Activated CD4-positive, alpha-beta T cell treated with anti-CD3 and anti-CD28 coated beads for 24 hours (primary cell): ENCODE data around the gene RGS17.

Source experiments
- DNase-seq, 2 donors: peaks; one replicate each; pipeline ENCODE4 v3.0.0-alpha.2; 2020; ENCODE audit warnings: low read depth in 2 of 2

The RGS17 gene

DNA sequence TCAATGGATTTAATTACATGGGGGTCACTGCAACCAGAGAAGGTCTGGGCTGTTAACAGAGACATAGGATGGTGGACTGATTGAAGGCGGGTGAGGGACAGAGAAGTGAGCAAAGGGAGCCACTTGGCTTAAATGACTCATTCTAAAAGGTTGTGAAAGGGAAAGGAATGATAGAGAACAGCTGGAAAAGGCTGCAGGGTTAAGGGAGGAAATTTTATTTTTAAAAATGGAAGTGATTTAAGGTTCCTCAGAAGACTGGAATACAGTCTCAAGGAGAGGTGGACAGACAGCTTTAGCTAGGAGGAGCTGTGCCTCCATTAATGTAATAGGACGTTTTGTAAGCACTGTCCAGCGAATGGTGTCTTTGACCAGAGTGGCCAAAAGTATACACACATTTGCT lies 46.7 kb downstream of the RGS17 start:
- DNase-seq: no peak

DNA sequence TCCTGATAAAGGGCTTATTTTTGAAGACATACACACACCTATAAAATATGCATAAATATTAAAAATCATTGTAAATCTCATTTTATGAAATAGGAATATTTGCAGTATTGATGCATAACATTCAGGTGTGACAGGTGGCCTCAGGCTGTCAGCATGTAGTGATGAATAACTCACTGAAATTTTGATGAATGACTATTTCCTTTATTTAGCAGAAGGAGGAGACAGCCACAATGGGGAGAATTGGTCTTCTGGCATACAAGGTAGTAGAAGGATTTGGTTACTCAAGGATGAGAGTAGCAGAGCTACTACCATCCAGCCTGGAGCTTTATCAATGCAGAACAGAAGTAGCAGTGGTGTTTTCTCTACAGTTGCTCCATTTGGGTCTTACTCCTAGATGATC lies 47.2 kb downstream of the RGS17 start:
- DNase-seq: no peak

DNA sequence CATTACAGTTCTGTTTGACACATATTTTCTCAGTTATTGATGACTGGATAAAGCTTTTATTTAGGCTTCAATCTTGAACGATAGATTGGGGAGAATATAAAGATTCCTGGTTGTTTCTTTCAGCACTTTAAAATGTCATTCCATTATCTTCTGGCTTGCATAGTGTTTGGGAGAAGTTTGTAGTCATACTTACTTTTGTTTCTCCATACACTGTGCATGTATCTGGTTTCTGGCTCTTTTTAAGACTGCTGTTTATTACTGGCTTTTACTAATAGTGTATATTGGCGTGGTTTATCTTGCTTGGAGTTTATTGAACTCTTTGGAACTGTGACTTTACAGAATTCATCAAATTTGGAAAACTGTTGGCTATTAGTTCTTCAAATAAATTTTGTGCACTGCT lies 49.2 kb downstream of the RGS17 start:
- DNase-seq: no peak

DNA sequence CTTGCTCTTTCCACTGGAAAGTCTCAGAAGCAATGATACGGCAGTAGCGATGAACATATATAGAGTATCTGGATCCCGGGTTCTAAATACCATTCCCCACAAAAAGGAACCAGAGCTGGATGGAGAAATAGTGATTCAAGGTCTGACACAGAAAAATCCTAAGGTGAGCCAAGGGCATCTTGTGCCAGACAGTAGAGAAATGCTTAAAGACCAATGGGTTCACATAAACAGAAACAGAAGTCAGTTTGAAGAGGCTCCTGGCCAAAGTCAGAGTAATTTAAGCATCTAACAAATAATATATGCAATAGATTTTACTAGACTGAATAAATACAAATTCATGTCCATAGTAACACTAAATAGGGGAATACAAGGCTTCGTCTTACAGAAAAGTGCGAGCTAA lies 54.7 kb downstream of the RGS17 start:
- DNase-seq: no peak

DNA sequence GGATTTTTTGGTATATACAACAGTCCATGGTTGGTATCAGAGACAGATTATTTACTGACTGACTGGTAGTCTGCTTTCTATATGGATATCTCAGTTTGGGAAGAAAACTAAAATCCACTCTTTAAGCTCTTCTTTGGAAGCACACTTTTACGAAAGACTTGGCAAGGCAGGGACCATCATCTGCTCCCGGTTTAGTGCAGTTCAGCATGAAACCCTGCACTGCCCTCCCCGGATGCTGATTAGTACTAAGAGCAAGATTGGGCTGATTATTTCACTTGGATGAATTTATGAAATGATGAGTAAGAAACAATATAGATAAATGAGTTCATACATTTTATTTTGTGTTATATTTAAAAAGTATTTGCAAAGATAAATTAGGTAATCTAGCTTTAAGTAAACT lies 56.3 kb downstream of the RGS17 start:
- DNase-seq: no peak

DNA sequence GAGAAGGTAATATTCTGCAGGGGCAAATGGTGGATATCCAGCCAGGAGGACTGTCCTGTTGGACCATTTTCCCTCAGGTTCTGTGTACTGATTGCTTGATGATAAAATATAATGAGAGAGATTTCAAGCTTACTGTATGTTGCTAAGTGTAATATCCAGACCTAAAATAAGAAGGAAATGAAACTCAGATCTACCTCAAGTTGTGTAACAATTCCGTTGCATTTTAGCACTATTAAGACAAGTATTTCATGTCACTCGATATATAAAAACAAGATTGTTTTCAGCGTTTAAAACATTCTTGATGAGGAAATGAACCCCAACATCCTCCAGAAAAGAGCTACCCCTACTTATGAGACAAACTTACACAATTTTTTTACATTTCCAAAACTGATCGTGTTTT lies 57.2 kb downstream of the RGS17 start:
- DNase-seq: no peak

DNA sequence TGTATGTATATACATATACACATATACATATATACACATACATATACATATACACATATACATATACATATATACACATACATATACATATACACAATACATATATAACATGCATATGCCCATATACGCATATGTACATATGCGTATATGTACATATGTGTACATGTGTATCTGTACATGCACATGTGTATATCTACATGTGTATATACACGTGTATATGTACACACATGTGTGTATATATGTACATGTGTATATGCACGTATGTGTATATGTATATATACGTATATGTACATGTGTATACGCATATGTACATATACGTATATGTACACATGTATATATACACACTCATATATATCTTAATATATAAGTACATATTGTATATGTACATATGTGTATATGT lies 60.3 kb downstream of the RGS17 start:
- no peak for DNase-seq

DNA sequence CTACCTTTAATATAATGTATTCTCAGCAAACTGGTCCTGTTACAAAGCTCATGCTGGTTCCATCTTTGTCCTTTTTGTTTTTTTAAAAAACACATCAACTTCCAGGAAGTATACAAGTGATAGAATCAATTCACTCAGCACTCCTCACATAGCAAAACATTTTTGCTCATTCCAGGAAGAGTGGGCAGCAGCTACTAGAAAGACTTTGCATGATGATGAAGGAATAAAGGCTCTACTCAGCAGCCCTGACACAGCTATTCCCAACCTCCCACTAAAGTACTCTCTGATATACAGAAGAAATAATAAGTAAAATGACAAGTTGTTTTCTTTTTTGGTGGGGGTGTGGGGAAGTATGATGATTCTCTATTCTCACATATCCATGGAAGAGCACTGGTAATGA lies 61.2 kb downstream of the RGS17 start:
- DNase-seq: no peak

DNA sequence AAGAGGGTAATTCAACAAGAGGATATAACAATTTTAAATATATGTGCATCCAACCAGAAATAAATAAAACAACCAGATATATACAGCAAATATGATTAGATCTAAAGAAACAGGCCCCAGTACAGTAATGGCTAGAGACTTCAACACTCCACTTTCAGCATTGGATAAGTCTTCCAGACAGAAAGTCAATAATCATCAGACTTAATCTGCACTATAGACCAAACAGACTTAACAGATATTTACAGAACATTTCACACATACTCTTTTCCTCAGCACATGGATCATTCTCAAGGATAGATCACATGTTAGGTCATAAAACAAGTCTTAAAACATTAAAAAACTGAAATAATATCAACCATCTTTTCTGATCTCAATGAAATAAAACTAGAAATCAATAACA lies 65.9 kb downstream of the RGS17 start:
- DNase-seq: no peak

DNA sequence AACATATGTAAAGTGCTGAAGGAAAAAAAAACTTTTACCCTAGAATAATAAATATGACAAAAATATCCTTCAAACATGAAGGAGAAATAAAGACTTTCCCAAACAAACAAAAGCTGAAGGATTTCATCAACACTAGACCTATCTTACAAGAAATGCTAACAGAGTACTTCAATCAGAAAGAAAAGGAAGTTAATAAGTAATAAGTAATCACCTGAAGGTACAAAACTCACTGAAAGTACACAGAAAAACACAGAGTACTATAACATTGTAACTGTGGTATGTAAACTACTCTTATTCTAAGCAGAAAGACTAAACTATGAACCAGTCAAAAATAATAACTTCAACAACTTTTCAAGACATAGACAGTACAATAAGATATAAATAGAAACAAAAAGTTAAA lies 67.1 kb downstream of the RGS17 start:
- no peak for DNase-seq

DNA sequence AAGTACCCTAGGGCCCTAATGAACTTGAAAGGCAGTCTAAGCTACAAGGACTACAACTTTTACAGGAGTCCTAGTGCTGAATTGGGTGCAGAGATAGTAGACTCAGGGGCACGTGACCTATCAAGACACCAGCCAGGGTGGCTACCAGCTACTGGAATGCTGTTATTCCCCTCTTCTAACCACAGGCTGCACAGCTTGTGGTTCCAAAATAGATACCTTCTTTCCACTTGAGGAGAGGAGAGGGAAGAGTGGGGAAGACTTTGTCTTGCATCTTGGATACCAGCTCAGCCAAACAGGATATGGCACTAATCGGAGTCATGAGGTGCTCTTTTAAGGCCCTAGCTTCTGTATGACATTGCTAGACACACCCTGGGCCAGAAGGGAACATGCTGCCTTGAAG lies 68.6 kb downstream of the RGS17 start:
- no peak for DNase-seq

DNA sequence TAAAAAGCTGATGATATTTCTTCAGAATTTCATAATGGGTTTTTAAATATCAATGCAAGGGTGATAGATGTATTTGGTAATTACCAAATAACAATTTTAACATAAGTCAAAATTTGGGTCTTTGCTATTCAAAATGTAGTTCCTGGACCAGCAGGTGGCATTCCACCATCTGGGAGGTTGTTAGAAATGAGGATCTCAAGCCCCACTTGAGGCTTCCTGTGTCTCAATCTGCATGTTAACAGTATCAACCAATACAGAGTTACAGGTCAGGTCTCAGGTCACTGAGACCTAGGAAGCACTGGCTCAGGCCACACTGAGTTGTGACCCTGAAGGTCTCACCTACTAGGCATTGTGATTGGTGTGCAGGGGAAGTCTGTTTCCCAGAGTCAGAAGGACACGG lies 71.3 kb downstream of the RGS17 start:
- no peak for DNase-seq

DNA sequence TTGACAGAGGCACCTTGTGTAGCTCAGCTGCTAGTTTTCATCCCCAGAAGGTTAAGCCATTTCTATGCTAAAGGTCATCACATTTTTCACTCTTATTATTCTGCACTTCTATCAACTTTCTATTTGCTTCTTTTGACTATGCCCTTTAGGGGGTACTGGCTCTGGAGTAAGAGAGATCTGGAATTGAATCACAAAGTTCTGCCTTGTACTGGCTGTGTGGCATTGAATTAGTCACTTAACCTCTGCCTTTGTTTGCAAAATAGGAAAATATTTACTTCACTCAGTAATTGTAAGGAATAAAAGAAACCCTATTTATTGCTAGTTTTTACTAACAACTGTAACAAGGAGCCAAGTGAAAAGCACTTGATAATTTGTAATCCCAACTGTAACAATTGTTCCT lies 71.8 kb downstream of the RGS17 start:
- DNase-seq: no peak

DNA sequence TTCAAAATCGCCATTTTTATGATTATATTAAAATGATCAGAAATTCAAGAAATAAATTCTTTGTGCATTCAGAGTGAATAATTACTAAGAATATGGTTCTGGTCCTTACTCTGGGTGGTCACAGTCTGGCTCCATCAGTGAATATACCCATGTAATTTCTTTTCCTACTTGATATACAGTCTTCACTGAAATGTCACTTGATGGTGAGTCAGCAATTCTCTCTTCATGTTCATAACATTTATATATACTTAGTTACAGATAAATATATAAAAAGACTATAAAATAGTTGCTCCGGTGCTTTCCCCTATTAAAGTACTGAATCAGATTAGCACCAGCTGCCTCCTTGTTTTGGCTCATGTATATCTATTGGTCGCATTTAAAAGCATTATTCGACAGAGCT lies 72.2 kb downstream of the RGS17 start:
- DNase-seq: no peak

DNA sequence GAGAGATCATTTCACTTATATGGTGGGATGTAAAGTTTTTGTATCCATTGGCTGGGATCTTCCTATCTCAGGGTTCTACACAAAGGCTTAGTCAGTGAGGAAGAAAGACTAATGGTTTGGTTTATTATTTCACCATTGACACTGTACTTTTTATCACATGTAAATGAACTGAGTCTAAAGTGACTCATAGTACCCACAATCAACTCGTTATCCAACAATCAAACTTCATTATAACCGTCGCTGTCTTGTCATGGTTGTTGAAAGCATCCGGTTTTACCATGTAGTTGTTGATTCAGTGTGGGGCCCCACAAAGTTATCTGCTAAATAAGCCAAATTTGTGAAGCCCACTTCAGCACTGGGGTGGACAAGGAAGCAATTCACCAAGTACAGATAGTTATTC lies 72.8 kb downstream of the RGS17 start:
- no peak for DNase-seq

DNA sequence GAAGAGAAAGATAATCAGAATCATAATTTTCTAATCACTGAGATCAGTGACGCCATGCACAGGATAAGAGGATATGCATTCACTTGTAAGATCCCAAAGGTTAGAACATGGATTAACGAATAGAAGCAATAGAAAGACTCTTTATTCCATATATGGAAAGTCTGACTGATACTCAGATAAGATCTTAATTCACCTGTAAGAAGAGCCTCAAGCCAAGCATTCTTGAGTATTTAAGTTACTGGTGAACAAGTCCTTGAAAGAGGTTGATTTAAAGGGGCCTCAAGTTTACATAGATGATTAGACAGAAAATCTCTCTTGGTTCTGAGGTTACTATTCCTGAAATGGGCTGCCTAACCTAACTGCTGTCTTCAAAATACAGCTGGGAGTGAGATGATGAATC lies 74.8 kb downstream of the RGS17 start:
- DNase-seq: no peak

DNA sequence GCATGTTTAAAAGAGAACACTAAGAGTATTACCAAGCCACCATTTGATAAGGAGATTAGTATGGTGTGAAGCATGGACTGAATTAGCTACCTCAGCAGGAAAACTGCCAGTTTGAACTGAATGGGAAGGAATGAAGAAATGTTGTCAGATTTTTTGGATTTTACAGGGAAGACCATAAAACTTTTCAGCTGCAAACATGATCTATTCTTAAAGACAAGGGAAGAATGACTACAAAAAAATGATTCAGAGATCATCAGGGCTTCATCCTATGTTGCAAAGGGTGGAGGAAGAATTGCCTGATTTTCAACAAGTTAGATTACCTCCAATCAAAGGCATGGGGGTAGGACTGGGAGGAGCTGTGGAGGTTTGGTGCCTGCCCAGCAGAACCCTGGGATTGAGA lies 79.3 kb downstream of the RGS17 start:
- no peak for DNase-seq

DNA sequence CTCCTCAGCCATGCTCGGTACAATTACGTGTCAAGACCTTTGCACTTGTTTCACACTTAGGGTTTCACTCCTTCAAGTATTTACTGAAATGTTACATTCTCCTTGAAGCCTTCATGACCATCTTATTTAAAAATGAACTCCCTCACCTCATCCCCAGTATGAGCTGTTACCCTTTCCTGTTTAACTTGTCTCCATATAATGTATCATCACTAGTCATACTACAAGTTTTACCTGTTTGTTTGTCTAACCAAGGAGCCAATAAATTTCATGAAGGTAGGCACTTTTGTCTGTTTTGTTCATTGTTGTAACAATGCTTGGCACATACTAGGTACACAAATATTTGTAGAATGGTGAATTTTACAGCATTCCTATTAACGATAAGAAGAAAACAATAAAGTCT lies 82.5 kb downstream of the RGS17 start:
- no peak for DNase-seq

DNA sequence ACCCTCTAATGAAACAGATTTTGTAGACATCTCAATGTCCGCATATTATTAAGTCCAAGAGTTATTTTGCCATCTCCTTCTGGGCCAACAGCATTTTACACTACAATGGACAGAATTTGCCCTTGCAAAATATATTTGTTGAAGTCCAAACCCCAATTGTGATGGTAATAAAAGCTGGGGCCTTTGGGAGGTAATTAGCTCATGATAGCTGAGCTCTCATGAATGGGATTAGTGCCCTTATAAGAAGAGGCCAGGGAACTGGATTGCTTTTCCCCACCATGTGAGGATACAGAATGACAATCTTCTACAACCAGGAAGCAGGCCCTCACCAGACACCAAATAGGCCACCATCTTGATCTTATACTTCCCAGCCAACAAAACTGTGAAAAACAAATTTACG lies 83.7 kb downstream of the RGS17 start:
- DNase-seq: no peak

DNA sequence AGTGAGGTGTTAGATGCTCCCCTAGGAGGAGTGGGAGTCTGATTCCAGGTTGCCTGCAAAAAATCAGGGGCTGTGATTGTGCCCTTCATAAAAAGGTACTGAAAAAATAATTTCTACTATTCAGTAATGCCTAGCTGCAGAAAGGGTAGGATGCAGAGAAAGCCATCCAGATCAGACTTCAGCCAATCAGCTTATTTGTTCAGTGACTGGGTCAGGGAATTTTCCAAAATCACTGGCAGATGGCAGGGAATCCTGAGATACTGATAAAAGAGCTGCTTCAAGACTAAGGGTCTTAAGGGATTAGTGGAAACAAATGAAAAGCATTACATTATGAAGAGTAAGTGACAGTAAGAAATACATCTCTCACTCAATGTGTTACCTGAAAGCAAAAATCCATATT lies 85.8 kb downstream of the RGS17 start:
- no peak for DNase-seq

DNA sequence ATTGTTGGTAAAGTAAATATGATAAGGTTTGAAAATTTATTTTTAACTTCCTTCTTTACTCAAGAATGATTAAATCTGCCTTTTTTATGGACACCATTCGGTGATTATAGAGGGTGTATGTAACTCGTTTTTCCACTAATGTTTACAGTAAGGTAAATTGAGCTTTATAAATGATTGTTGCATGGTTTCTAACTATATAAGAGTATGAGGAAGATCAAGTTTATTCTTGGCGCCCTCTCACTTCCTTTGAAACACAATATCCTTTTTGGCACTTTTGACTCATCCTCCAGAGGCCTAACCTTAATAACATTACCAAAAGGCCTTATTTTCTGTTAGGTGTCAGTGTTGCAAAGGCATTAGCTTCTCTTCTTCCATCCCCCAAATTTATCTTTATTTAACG lies 86.8 kb downstream of the RGS17 start:
- no peak for DNase-seq

DNA sequence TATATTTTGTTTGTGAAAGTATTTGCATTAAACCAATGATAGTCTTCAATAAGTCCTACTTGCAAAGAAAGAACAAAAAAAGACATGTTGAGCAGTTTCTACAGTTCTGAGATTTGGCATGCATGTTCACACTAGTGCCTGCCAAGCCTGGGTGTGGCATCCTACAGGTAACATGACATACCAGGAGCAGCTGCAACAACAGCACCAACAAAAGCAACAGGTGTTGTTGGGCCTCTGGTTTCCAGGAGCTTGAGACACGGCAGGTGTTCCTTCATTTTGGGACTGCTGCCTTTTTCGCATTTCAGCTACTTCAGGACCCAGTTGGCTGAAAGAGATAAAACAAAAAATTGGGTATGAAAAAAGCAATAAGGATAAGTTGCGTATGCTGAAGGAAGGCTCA lies 87.4 kb downstream of the RGS17 start:
- no peak for DNase-seq

DNA sequence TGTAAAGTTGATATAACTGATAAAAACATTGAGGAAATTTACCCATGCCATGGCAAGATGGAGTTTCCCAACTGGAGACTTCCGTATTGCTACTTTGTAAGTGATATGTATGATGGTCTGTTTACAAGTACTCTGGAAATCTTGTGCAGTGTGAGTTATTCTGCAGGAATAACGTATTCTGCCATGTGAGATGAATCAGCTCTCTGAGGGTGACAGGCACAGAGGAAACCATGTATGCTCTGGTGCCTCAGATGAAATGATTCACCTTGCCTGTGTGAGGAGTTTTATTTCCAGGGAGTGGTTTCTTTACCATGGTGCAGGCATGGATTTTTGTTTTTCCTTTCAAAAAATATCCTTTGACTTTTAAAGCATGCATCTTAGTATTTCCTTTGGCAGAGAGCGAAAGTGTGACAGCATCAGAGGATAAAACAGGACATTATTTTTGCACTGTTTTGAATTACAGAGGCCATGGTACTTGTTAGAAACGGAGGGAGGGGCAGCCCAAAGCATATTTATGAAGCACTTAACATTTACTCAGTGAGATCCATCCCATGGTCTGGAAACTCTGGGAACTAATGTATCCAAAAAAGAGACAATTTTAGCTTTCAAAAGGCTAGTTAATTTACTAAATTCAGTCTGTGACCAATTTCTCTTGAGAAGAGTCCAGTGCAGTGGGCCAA lies 92.6 kb downstream of the RGS17 start:
- no peak for DNase-seq

DNA sequence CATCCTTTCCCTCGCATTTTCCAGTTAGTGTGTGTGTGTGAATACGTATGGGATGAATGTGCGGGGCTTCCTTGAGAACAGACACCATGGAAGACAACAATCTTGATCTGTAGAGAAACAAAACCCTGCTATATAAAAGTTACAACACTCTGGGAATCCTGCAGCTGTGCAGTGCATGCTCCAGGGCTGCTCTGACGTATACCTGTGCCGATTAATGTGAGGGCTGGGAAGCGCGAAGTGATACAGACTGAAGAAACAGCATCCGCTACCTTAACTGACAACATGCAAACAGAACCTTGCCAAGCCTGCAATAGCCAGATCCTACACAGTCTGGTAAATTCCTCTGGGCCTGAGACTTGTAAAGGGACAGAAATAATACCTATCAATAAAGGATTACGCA lies 96.9 kb downstream of the RGS17 start:
- no peak for DNase-seq
